GM20431 (cell line): ENCODE data around the gene RCC1.
"Not testable (repeated sequence)": the region's sequence is repeated elsewhere in the genome, so short reads cannot be mapped to it uniquely, and the experiment has no call there.

Source experiments
- in situ Hi-C: fragments of 300-500 bp; cut with MseI, MboI; formaldehyde crosslinking; loops from one replicate; pipeline ENCODE4 v1.15.0; 2020; ENCODE audit warnings: low sequenced_read_pairs; ENCODE audit not compliant: unreplicated experiment

The RCC1 gene

GRCh38 chr1:28505406-28506187 lies at the start of gene RCC1:
RCC1 (plus strand) TSS chr1:28506043; CDS start chr1:28529867, 23,824 bp downstream.
- in situ Hi-C loops = no loop called here

- in situ Hi-C loops = no loop called here
Measured at GRCh38 chr1:28456078-28456477, 49.8 kb upstream of the RCC1 start.

GRCh38 chr1:28457678-28458077 lies 48.2 kb upstream of the RCC1 start:
- in situ Hi-C loops = no loop called here

GRCh38 chr1:28458237-28459228 lies 47.3 kb upstream of the RCC1 start:
- in situ Hi-C loops = no loop called here

- in situ Hi-C loops = no loop called here
Measured at GRCh38 chr1:28466226-28466778, 39.5 kb upstream of the RCC1 start.

GRCh38 chr1:28470146-28470545 lies 35.7 kb upstream of the RCC1 start:
- in situ Hi-C loops = no loop called here

GRCh38 chr1:28479497-28479896 lies 26.3 kb upstream of the RCC1 start:
- in situ Hi-C loops = not testable (repeated sequence)

GRCh38 chr1:28480308-28480707 lies 25.5 kb upstream of the RCC1 start:
- in situ Hi-C loops = no loop called here

GRCh38 chr1:28482138-28482537 lies 23.7 kb upstream of the RCC1 start:
- in situ Hi-C loops = no loop called here

- in situ Hi-C loops = no loop called here
Measured at GRCh38 chr1:28482702-28483101, 23.1 kb upstream of the RCC1 start.

- in situ Hi-C loops = no loop called here
Measured at GRCh38 chr1:28494737-28495136, 11.1 kb upstream of the RCC1 start.

GRCh38 chr1:28499553-28499952 lies 6.3 kb upstream of the RCC1 start:
- in situ Hi-C loops = no loop called here

GRCh38 chr1:28501925-28502324 lies 3.9 kb upstream of the RCC1 start:
- in situ Hi-C loops = no loop called here

GRCh38 chr1:28503117-28503516 lies 2.7 kb upstream of the RCC1 start:
- in situ Hi-C loops = no loop called here

GRCh38 chr1:28506907-28507246 lies 1.0 kb downstream of the RCC1 start:
- in situ Hi-C loops = no loop called here

GRCh38 chr1:28507247-28507645 lies 1.4 kb downstream of the RCC1 start:
- in situ Hi-C loops = no loop called here

- in situ Hi-C loops = no loop called here
Measured at GRCh38 chr1:28507646-28508434, 2.0 kb downstream of the RCC1 start.

GRCh38 chr1:28508435-28508754 lies 2.6 kb downstream of the RCC1 start:
- in situ Hi-C loops = no loop called here

GRCh38 chr1:28509705-28510272 lies 3.9 kb downstream of the RCC1 start:
- in situ Hi-C loops = no loop called here
